Stimulated activated effector memory CD8-positive, alpha-beta T cell treated with anti-CD3 and anti-CD28 coated beads, Interleukin-12 subunit alpha, Interleukin-12 subunit beta, amount 100 ng/mL, for 72 hours (primary cell): ENCODE results near the gene CLCNKB.

ENCODE experiments used
- ATAC-seq: fragments of 150-1000 bp; cut with Tn5 transposase; 2 replicates; pipeline ENCODE4 v1.10.0; 2021
- DNase-seq, 2 donors: peaks; one replicate each; pipeline ENCODE4 v3.0.0; 2021 to 2022; ENCODE audit warnings: low spot score in 2 of 2
- H3K27ac Mint-ChIP-seq: one replicate; pipeline ENCODE4 v1.8.0; 2022; ENCODE audit warnings: mild to moderate bottlenecking, mixed read lengths
- H3K36me3 Mint-ChIP-seq: one replicate; pipeline ENCODE4 v1.8.0; 2022; ENCODE audit warnings: mild to moderate bottlenecking, mixed read lengths
- H3K4me1 Mint-ChIP-seq: one replicate; pipeline ENCODE4 v1.8.0; 2022; ENCODE audit warnings: mixed read lengths
- H3K4me3 Mint-ChIP-seq: one replicate; pipeline ENCODE4 v1.8.0; 2022; ENCODE audit warnings: mild to moderate bottlenecking, mixed read lengths
- H3K9me3 Mint-ChIP-seq: one replicate; pipeline ENCODE4 v1.8.0; 2022; ENCODE audit warnings: mixed read lengths

CLCNKB gene

DNA sequence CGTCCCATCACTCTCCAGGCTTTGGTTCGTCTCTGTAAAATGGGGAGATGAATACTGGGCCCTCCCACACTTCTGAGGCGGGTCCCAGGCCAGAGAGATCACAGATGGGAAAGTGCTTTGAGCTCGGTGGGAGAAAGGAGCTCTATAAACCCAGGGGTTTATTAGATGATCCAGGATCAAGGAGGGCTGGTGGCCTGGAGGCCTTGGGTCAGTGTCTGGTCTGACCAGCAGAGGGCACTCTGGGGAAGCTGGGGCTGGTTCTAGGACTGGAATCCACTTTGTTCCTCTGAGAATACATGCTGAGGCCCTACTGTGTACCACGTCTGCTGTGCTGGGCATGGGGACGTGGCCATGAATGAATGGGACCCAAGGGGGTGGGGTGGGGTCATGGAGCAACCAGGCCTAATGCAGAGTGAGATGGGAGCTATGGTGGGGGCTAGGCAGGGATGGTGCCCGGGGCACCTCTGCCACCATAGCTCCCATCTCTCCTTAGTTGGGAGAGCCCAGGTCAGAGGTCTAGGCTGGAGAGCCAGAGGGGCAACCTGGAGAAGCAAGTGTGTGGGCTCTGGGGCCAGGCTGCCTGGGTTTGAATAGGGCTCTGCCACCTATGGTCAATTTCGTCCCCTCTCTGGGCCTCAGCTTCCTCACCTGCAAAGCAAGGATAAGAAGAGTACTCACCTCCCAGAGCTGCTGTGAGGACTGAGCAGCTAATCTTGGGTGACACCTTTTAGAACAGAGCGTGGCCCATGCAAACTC, 38.9 kb downstream of the CLCNKB start:
- Mint-ChIP-seq H3K27ac (no peak overlapping the region), H3K36me3 (no peaks in the 10 kb centered on the region), H3K9me3 (no peaks in the 10 kb centered on the region), H3K4me1 (peaks cover 15% of the 10 kb centered on the region), H3K4me3 (no peak overlapping the region)
- ATAC-seq (peak; percentile 57), DNase-seq (peak; percentile 60 to 84)

DNA sequence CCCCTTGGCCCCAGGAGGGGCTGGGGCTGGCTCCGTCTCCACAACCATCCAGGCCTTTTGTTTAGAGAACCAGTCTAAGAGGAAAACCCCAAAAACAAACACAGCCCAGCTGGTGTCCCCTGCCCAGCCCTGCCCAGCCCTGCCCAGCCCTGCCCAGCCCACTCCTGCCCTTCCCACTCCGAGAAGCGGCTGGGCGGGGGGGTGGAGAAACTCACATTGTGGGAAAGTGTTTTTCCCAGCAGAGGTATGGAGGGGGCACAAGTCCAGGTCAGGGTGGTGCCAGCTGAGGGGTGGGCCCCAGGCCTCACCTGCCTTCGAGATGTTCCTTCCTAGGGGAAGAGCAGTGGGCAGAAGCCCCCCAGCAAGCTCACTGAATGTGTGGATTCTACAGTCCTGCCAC, 39.9 kb downstream of the CLCNKB start:
- H3K36me3 Mint-ChIP-seq = no peaks in the 10 kb centered on the region
- no peaks in the 10 kb centered on the region for H3K9me3 Mint-ChIP-seq
- peaks cover 15% of the 10 kb centered on the region for H3K4me1 Mint-ChIP-seq
- ATAC-seq = no peak
- H3K27ac Mint-ChIP-seq = no peak overlapping the region
- H3K4me3 Mint-ChIP-seq = no peak overlapping the region
- no peak for DNase-seq

DNA sequence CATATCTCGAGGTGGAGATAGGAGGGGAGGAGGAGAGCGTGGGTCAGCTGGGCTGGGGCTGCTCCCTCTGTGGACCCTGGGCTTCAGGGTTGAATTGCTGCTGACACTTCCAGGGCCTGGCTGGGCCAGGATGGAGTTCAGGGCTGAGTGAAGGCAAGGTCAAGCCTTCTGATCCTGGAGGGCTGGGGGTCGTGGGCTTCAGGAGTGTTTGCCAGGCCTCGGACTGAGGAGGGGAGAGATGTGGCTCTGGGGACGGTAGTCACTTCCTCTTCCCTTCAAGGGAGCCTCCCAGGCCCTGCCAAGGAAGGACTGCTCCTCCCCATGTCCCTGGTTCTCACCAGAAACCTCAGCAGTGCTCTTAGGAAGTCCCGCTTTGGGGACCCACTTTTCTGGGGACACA, 41.9 kb downstream of the CLCNKB start:
- ATAC-seq = no peak
- Mint-ChIP-seq H3K4me3 (no peak overlapping the region), H3K27ac (no peak overlapping the region), H3K9me3 (no peaks in the 10 kb centered on the region), H3K36me3 (no peaks in the 10 kb centered on the region), H3K4me1 (peaks cover 6% of the 10 kb centered on the region)
- DNase-seq = no peak

DNA sequence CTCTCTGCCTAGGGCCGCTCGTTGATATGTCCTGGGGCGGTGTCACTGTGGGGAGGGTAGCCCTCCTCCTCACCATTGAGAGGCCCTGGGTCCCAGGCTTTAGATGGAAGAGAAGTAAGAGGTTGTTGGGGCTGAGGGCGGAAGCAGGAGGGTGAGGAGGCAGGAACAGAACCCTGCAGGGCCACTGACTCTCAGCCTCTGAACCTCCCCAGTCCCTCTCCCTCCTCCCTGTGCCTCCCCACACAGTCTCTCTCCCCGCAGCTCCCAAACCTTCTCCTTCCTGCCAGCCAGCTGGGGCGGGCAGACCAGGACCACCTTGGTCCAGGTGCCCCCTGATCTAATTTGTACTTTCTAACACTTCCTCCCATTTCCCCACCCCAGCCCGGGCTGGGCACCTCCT, 44.2 kb downstream of the CLCNKB start:
- no peak overlapping the region for H3K27ac Mint-ChIP-seq
- H3K4me3 Mint-ChIP-seq = no peak overlapping the region
- peaks cover under 1% of the 10 kb centered on the region for H3K4me1 Mint-ChIP-seq
- DNase-seq (no peak), ATAC-seq (no peak)
- H3K9me3 Mint-ChIP-seq = no peaks in the 10 kb centered on the region
- H3K36me3 Mint-ChIP-seq = no peaks in the 10 kb centered on the region

DNA sequence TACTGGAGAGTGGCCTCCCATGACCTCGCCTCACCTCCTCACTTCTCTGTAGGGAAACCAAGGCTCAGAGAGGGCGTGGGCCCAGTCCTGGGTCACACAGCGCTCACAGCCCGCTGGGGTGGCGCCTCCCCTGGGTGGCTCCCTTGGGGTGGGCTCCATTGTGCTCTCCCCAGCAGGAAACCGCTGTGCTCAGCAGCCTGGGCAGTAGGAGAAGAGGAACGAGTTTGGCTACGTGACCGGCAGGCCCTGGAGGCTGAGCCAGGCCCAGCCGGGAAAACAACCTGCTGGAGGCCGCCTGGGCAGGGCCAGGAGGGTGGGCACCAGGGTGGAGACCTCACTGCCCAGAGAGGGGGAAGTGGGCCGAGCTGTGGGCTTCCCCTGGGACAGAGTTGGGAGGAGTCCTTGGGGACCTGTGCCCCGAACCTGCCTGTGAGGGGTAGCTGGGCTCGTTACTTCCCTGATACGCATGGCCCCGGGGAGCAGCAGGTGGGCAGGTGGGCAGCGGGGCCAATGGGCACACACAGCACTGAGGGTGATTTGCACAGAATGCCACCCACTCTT, 44.8 kb downstream of the CLCNKB start:
- H3K36me3 Mint-ChIP-seq = no peaks in the 10 kb centered on the region

DNA sequence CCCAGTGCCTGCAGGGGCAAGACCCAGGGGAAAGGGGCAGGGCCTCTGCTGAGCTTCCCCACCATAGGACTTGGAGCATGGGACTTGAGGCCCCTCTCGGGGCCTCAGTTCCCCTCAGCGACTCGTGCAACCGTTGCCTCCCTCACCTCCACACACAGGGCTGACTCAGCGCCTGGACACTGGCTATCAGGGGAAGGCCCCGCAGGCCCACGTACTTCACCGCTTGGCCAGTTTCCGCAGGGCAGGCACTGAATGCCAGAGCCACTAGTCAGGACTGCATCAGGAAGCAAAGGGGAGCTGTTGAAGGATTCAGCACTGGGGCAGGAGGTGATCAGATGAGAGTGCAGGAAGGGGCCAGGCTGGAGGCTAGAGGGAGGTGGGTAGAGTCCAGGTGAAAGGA, 45.4 kb downstream of the CLCNKB start:
- Mint-ChIP-seq H3K4me3 (no peak overlapping the region), H3K27ac (peak overlapping the region; percentile 36), H3K9me3 (no peaks in the 10 kb centered on the region), H3K36me3 (no peaks in the 10 kb centered on the region), H3K4me1 (no peaks in the 10 kb centered on the region)
- DNase-seq = no peak
- ATAC-seq = no peak

More for the DNA sequence above, 44.8 kb downstream of the CLCNKB start:
- H3K4me3 Mint-ChIP-seq = no peak overlapping the region
- DNase-seq (no peak), ATAC-seq (no peak)
- no peak overlapping the region for H3K27ac Mint-ChIP-seq
- no peaks in the 10 kb centered on the region for H3K9me3 Mint-ChIP-seq
- H3K4me1 Mint-ChIP-seq = no peaks in the 10 kb centered on the region

DNA sequence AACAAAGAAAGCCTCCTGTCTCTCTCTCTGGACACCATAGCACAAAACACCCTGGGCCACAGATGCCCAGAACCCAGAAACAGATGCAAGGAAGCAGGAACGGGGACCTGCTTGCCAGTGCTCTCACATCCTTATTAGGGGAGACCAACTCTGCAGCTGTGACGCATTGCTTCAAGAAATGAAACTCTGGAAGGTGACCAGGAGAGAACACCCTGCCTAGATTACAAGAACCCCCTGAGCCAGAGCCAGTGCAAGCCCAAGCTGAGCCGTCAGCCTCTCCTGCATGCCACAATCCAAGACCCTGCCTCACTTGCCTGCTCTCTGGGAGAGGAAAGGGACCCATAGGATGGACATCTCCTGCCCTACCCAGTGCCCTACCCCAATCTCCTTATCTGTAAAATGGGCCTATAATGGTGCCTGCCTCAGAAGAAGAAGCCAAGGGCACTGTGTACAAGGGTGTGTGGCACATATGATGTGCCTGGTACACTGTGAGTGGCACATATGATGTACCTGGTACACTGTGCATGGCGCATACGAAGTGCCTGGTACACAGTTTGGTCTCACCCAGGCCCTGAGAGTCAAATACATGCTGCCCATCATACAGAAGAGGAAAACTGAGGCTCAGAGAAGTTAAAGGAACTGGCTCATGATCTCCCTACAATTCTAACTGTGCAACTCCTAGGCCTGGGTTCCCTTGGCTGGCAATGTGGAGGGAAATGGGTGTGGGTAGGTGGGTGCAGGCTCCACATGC, 46.7 kb downstream of the CLCNKB start:
- no peak for ATAC-seq
- H3K4me3 Mint-ChIP-seq = no peak overlapping the region
- H3K27ac Mint-ChIP-seq = no peak overlapping the region
- H3K36me3 Mint-ChIP-seq = peaks cover 10% of the 10 kb centered on the region
- H3K4me1 Mint-ChIP-seq = no peaks in the 10 kb centered on the region
- no peaks in the 10 kb centered on the region for H3K9me3 Mint-ChIP-seq
- DNase-seq = no peak

DNA sequence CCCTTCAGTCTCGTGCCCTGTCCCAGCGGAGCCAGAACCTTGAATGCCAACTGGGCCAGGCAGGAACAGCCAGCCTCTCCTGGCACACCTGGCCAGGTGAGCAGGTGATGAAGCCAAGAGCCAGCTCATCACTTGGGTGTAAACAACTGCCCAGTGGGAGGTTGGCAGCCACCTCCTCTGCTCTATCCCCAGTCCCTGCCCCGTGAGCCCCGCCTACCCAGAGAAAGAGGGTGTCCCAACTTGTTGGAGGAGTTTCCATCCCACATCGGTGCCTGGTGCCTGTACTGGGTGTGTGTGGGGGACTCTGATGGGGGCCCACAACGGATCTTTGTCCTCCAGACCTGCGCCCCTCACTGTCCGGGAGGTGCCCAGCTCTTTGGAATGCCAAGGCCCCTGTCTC, 47.7 kb downstream of the CLCNKB start:
- no peaks in the 10 kb centered on the region for H3K9me3 Mint-ChIP-seq
- DNase-seq = no peak
- H3K4me3 Mint-ChIP-seq = no peak overlapping the region
- no peak for ATAC-seq
- no peak overlapping the region for H3K27ac Mint-ChIP-seq
- peaks cover 10% of the 10 kb centered on the region for H3K36me3 Mint-ChIP-seq
- H3K4me1 Mint-ChIP-seq = peaks cover 2% of the 10 kb centered on the region

DNA sequence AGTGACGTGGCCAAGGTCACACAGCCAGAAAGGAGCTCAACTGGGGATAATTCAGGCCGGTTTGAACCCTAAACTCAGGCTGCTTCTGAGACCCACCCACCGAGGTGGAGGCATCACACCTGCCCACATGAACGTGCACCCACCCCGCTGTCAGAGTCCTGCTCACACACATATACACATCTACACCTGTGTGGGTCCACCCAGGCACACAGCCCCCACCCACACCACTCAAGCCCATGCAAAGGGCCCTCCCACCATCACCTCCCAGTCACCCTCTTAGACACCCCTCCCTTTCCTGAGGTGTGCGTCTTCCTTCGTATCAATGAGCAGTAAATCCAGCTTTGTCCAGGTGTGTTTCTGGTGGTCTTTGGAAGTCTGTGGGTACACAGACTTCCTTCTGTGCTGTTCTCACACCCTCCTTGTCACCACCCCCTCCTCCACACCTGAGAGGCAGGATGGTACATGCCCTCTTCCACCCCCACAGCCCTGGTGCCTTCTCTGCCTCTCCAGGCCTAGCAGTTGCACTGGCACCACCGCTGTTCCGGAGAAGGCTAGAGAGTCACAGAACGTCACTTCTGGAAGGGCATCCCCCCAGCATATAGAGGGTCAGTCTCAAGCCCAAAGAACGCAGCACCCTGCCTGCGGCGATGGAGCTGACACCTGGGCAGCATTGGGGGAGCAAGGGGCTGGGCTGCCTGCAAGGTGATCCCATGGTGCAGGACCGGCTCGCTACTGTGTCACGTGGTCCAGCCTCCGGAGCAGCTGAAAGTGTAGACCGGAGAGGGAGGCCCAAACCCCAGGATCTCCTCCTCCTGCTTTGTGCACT, 48.7 kb downstream of the CLCNKB start:
- no peak for ATAC-seq
- peaks cover 5% of the 10 kb centered on the region for H3K4me1 Mint-ChIP-seq
- H3K27ac Mint-ChIP-seq = no peak overlapping the region
- no peak overlapping the region for H3K4me3 Mint-ChIP-seq
- H3K9me3 Mint-ChIP-seq = no peaks in the 10 kb centered on the region
- peaks cover 10% of the 10 kb centered on the region for H3K36me3 Mint-ChIP-seq
- no peak for DNase-seq

DNA sequence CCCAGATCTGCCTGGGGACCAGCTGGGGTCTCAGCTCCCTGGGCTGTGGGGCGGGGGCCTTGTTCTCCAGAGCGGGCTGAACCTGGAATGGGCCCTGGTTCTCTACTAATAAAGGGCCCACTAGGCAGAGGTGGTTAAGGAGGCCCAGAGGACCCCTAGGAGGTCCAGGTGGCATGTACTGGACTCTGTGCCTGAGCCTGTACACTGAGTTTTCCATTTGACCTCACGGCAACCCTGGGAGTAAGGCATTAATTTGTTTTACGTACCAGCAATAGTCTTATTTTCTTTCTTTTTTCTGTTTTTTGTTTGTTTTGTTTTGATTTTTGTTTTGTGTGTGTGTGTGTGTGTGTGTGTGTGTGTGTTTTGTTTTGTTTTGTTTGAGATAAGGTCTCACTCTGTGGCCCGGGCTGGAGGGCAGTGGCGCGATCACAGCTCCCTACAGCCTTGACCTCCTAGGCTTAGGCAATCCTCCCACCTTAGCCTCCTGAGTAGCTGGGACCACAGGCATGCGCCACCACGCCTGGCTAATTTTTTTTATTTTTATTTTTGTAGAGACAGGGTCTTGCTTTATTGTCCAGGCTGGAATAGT, 49.4 kb downstream of the CLCNKB start:
- no peaks in the 10 kb centered on the region for H3K9me3 Mint-ChIP-seq

DNA sequence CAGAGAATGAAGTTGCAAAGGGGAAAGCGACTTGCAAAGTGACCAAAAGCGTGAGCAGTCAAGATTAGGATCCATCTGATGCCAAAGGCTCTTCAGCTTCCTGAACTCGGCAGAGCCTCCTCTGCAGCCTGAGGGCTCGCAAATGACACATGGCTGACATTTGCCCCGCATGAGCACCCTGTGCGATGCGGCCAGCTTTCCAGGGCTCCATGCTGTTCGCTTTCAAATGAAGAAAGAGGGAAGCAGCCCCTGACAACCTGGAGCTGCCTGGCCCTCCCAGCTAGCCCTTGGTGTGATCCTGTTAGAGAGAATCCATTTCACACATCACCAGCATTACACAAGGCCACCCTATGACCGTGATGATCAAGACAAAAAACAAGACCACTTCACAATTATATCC, 50.0 kb downstream of the CLCNKB start:
- Mint-ChIP-seq H3K4me1 (peaks cover 5% of the 10 kb centered on the region), H3K4me3 (no peak overlapping the region), H3K27ac (no peak overlapping the region), H3K9me3 (no peaks in the 10 kb centered on the region), H3K36me3 (peaks cover 10% of the 10 kb centered on the region)
- ATAC-seq (no peak), DNase-seq (no peak)

More for the DNA sequence above, 49.4 kb downstream of the CLCNKB start:
- H3K4me3 Mint-ChIP-seq = no peak overlapping the region
- no peak for ATAC-seq
- peaks cover 10% of the 10 kb centered on the region for H3K36me3 Mint-ChIP-seq
- no peak for DNase-seq
- H3K4me1 Mint-ChIP-seq = peaks cover 5% of the 10 kb centered on the region
- no peak overlapping the region for H3K27ac Mint-ChIP-seq

DNA sequence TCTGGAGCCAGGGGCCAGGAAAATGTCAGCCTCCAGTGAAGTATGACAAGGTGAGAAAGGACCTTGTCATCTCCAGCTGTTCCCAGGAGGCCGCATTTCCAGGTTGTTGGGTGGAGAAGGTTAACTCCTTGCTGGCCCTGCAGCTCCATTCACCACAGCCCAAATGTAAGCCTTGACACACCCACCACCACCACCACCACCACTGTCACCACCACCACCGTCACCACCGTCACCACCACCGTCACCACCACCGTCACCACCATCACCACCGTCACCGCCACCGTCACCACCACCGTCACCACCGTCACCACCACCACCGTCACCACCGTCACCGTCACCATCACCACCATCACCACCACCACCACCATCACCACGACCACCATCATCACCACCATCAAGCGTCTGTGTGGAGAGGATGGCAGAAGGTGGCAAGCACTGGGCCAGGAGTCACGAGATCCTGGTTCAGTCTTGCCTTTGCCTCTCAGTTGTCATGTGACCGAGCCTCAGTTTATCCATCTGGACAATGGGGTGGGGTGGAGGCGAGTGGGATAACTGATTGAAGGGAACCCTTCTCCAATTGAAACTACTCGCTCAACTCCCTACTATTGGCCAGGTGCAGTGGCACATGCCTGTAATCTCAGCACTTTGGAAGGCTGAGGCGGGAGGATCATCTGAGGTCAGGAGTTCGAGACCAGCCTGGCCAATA, 51.0 kb downstream of the CLCNKB start:
- Mint-ChIP-seq H3K9me3 (no peaks in the 10 kb centered on the region), H3K27ac (peak overlapping the region; percentile 54), H3K4me1 (peaks cover 5% of the 10 kb centered on the region), H3K4me3 (no peak overlapping the region), H3K36me3 (peaks cover 10% of the 10 kb centered on the region)
- ATAC-seq (no peak), DNase-seq (no peak)

DNA sequence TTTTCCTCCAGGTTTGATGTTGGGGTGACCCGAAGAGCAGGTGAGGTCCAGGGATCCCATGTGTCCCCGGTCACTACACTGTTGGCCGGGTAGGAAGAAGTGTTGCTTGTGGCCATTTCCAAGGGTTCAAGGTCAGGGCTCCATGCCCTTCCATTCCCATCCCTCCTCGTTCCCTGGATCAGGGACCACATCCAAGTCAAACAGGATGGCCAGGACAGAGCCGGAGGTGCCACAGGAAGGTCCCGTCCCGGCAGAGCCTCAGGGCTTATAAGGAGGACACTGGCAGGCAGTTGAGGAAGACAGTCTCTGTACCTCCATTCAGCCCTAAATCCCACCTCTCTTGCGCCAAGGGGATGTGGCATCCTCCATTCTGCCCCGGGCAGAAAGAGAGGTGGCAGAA, 51.9 kb downstream of the CLCNKB start:
- peaks cover 5% of the 10 kb centered on the region for H3K4me1 Mint-ChIP-seq
- no peaks in the 10 kb centered on the region for H3K9me3 Mint-ChIP-seq
- H3K4me3 Mint-ChIP-seq = no peak overlapping the region
- H3K36me3 Mint-ChIP-seq = peaks cover 10% of the 10 kb centered on the region
- DNase-seq (no peak), ATAC-seq (no peak)
- peak overlapping the region; percentile 49 for H3K27ac Mint-ChIP-seq

DNA sequence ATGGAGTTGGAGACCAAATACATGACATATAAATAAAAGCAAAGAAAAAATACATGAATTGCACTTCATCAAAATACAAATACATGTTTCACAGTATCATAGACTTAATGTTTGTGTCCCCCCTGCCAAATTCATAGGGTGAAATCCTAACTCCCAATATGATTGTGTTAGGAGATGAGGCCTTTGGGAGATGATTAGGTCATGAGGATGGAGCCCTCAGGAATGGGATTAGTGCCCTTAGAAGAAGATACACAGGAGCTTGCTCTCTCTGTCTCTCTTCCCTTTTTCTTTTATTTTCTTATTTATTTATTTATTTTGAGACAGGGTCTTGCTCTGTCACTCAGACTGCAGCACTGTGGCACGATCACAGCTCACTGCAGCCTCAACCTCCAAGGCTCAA, 55.8 kb downstream of the CLCNKB start:
- Mint-ChIP-seq H3K9me3 (no peaks in the 10 kb centered on the region), H3K27ac (no peak overlapping the region), H3K4me3 (no peak overlapping the region), H3K36me3 (peaks cover 7% of the 10 kb centered on the region), H3K4me1 (peaks cover 5% of the 10 kb centered on the region)
- ATAC-seq (no peak), DNase-seq (no peak)
